Measurements from ENCODE around the gene P4HA1. TPM values are rescaled to one million over a fixed set of nuclear protein-coding genes. Genes with fewer than 3 reads are reported as not detected.

The P4HA1 gene
- total RNA-seq, 1 experiment from 2014 or later: 34.4 TPM

GRCh38 chr10:73097305-73097670 lies 622 bp upstream of the P4HA1 start (continued):
- no peak for TF ChIP-seq ZNF425 (CRISPR knock-in tag; conservative IDR thresholded peaks at IDR 0.05)
- no peak for TF ChIP-seq ZBTB21 (CRISPR knock-in tag; IDR thresholded peaks at IDR 0.05; ENCODE audit: borderline replicate concordance)
- TF ChIP-seq TCF7 (CRISPR knock-in tag; IDR thresholded peaks at IDR 0.05; ENCODE audit: low read depth): no peak

GRCh38 chr10:73096041-73096448 lies 621 bp downstream of the P4HA1 start:
- peak; percentile 49 for ATAC-seq
- Mint-ChIP-seq H3K4me3 (peak overlapping the region; percentile 88), H3K27ac (peak overlapping the region; percentile 95), H3K36me3 (no peaks in the 10 kb centered on the region), H3K9me3 (no peaks in the 10 kb centered on the region), H3K27me3 (ENCODE audit: low read depth) (no peaks in the 10 kb centered on the region), H3K4me1 (peaks cover 18% of the 10 kb centered on the region)
- DNase-seq (ENCODE audit: low spot score): peak; percentile 71
- ChIA-PET POLR2A (interaction anchor here (0.6 to 1.3 kb wide), 7 partner anchors 27 to 1803 kb away, joined by 3 to 5 read pairs (median 3); partner anchors contain the start of gene DNAJC9), CTCF (interaction anchor here (0.5 to 2.6 kb wide), 12 partner anchors 14 to 954 kb away, joined by 3 to 19 read pairs (median 4); partner anchors contain the start of genes DNAJC9, MICU1 and NUDT13)
- TF ChIP-seq CTCF (IDR thresholded peaks at IDR 0.05) (no peak), ZNF425 (CRISPR knock-in tag; conservative IDR thresholded peaks at IDR 0.05) (no peak), MYBL2 (CRISPR knock-in tag; IDR thresholded peaks at IDR 0.05) (no peak), ARID4B (CRISPR knock-in tag; IDR thresholded peaks at IDR 0.05; ENCODE audit: borderline replicate concordance) (no peak; the same call in 1 of the 2 replicates), MLX (CRISPR knock-in tag; IDR thresholded peaks at IDR 0.05) (no peak), SMAD4 (CRISPR knock-in tag; IDR thresholded peaks at IDR 0.05) (0 out of 2 replicates have a peak, but pooled peaks have one; percentile 29), NFATC4 (CRISPR knock-in tag; IDR thresholded peaks at IDR 0.05) (no peak), IRF2 (CRISPR knock-in tag; IDR thresholded peaks at IDR 0.05; ENCODE audit: borderline replicate concordance, low read depth) (no peak), USF1 (CRISPR knock-in tag; IDR thresholded peaks at IDR 0.05) (0 out of 2 replicates have a peak, but pooled peaks have one; percentile 9), STAT6 (CRISPR knock-in tag; conservative IDR thresholded peaks at IDR 0.05; ENCODE audit: low read depth) (no peak), JUN (CRISPR knock-in tag; IDR thresholded peaks at IDR 0.05) (peak; percentile 50; the same call in 1 of the 2 replicates)

Data from WTC11 (cell line).